HG03064 (cell line): ENCODE measurements around the gene CASP7.
"Not testable (repeated sequence)": the region's sequence is repeated elsewhere in the genome, so short reads cannot be mapped to it uniquely, and the experiment has no call there.

Experiments used
- ATAC-seq: cut with Tn5 transposase; IDR thresholded peaks from one replicate; pipeline ENCODE4 v1.9.1; 2021; ENCODE audit warnings: low read depth; ENCODE audit not compliant: unreplicated experiment

Gene CASP7

DNA sequence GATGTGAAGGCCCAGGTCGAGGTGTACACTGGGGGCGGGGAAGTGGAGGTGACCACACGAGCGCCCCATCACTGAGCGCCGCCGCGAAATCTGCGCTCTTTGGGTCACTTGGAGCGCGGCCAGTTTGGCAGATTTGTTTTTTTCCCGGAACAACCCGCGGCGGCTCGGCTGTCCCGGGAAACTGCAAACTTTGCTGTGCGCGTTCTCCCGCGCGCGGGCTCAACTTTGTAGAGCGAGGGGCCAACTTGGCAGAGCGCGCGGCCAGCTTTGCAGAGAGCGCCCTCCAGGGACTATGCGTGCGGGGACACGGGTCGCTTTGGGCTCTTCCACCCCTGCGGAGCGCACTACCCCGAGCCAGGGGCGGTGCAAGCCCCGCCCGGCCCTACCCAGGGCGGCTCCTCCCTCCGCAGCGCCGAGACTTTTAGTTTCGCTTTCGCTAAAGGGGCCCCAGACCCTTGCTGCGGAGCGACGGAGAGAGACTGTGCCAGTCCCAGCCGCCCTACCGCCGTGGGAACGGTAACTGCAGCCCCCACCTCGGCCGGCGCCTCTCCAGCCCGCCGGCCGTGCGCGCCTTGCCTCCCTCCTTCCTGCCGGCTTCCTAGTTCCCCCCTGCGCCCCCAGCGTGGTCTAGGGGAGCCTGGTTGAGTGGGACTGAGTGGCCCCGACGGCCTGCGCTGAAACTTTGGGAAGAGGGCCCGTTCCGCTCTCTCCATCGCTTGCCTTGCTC is at the start of gene CASP7:
Gene CASP7 (plus strand): TSS at position 450 of the 727 bp plus-strand sequence. CDS start 17,582 bp downstream, outside the sequence.
- ATAC-seq, result peak; percentile 57

DNA sequence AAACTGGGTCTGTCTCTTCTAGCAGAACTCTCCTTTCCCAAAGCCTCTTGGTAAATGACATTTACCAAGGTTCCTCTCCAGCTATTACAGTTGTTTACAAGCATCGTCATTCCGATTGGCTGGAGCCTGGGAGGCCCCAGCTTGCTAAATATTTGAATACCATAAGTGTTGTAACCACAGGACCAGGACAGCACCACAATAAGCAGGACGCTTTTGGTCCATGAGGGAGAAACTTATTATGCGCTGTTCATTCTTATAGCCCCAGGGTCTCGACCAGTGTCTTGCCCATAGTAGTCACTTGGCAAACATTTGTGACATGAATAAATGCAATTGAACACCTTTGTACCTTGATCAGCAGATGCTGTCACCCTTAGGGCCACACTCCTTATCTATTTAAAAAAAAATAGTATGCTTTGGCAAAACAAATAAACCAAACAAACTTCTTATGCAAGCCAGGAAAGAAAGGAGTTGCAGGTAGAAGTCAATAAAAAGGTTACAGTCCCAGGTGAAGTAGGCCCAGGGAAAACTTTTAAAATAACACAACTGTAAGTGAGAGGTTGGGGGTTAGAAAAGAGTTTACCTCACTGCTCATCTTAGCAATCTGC is 48.7 kb upstream of the CASP7 start:
- ATAC-seq, result no peak

DNA sequence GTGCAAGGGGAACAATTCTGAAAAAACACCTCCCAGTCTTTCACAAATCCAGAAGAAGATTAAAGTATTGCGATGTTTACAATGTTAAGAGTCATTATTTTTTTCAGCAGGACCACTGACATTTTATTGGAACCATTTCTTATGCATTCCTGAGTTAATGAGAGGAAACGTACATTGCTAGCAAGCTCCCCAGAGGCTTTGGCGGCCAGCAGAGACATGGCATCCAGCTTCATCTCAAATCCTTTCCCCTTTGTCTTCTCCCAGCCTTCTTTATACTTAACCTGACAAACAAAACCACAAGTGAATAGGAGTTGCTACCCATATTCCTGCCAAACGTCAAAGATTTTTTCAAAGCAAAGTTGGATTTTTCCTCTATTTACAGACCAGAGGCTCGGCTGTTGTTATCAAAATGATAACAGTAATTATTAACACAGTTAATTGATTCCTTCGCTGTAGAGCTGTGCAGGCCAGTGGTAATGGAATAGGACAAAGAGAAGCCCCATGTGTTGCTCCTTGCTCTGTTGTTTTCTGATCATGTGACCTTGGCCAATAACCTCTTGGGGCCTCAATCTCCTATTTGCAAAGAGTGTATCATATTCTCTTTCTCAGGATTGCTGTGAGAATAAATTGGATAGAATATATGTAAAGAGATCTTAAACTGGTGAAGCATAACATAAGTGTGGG is 47.9 kb upstream of the CASP7 start:
- no peak for ATAC-seq

DNA sequence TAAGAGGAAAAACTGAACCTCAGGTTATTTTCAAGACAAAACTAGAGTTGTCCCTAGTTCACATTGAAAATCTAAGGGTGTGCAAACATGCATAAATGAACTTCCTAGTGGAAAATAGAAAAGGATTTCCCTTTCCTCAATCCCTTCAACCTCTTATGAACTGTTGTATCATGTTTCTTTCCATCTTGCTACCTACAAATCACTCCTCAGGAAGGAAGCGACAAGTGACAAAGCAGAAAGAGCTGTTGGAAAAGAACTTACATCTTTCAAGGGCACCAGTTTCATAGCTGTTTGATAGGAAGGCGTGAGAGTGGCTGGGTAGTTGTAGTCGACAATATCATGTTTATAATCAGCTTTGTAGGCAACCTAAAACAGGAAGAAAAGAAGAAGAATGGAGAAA is 39.7 kb upstream of the CASP7 start:
- ATAC-seq, result no peak

DNA sequence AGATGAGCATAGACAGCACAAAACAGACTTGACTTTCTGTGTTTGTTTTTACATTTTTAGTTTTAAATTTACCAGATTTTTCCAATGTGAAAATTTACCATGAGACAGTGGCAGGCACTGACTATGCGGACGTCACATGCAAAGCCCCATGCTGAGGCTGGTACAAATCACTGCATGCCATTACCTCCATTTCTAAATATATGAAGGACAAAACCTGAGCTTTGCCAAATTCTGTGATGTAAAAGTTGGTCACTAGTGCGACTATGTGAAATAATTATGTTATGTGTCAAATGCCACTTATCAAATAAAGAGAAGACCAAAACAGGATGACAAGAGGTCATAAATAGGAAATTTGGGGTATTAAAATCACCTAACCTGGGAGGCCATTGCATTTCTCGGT is 38.0 kb upstream of the CASP7 start:
- ATAC-seq, result no peak

DNA sequence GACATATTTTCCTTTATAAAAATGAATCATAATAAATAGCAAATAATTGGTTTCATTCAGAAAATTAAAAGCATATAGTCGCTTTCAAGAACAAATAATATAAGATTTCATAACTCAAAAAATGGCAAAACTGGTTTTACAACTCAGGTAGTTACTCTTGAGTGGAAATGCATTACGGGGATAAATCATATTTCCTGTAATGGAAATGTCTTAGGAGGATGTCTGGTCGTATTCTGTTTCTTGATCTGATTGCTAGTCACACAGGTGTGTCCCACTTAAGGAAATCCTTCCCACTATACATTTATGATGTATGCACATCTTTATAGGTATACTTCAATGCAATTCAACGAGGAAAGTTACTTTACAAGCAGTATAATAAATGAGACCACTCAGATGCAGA is 36.5 kb upstream of the CASP7 start:
- no peak for ATAC-seq

DNA sequence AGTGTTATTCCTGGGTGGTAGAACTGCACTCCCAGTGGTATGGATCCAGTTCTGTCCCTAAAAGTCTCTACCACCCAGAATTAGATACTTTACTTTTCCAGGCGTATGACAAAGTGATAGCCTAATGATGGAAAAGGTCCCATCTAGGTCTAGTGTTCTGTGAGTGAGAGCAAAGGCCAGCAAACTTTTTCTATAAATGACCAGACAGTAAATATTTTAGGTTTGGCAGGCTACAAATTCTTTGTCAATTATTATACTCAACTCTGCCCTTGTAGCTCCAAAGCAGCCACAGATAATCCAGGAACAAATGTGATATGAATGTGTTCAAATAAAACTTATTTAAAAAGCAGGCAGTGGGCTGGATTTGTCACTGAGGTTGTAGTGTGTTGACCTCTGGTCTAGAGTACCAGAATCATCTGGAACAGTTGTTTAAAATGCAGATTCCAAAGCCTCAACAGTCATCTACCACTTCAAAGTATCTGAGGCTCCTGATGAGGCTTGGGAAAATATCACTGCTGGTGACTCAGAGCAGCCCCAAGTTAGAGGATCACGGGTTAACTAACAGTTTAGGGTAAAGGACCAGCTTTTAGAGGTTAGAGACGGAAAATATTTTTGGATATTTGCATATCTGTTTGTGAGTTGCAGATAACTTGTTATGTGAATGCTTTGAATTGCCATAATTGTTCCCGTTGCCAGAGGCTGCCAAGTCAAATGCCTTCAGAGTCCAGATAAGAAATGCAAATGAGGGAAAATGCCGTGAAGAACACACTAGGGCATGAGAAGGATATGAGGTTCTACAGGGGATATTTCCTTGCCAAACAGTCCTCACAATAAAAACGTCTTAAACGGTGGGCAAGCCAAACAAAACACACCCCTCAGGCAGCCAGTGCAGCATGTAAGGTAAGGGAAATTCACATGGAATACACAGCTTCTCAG is 35.3 kb upstream of the CASP7 start:
- ATAC-seq, result no peak

DNA sequence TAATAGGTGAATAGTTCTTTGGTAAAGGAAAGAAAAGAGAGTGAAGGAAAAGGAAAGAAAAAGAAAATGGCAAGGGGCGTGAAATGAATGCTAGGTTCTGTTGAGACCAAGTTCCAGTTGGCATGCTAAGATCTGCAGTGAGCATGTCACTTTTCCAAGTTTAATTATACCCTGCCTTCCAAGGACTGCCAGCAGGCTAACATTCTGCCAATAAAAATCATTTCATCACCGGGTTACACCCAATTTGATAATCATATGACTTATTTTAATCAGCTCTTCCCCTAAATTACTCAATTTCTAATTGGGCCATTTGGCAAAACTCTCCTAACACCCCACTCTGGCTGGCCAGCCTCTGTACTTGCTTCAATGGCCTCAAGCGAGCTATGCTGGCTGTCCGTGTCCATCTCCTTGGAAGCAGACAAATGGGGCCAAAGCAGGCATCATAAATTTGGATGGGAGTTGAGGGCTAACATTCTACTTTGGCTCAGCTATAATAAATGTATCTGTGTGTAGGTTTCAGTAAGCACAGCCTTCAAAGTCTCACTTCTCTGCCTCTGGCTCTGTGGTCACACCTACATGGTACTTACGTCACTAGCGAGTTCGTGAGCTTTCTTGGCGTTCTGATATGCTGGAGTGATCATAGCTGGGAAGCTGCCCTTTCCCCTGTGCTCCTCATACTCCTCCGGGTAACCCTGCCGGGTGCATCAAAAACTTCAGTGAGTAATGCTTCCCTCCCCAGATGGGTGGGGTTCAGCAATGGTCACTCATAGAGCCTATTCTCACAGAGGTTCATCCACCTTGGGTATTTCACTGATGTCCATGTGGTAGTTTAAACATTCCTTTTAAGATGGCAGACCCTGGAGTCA is 33.1 kb upstream of the CASP7 start:
- ATAC-seq, result no peak

DNA sequence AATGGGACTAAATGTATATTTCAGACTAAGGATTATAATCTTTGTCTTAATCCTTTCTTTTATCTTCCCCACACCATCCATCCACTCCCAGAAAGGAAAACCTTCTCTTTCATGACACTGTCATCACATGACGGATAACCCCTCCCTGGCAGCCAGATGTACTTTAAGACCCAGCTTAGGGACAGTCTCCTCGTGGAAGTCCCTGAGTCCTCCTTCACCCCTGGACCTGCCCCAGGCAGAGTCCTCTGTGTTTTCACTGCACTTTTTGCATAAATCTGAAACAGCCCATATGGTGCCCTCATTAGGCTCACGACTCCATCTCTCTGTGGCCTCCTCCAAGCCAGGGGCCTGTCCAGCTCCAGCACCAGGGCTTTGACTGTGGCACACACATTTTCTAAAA is 31.9 kb upstream of the CASP7 start:
- ATAC-seq, result no peak

DNA sequence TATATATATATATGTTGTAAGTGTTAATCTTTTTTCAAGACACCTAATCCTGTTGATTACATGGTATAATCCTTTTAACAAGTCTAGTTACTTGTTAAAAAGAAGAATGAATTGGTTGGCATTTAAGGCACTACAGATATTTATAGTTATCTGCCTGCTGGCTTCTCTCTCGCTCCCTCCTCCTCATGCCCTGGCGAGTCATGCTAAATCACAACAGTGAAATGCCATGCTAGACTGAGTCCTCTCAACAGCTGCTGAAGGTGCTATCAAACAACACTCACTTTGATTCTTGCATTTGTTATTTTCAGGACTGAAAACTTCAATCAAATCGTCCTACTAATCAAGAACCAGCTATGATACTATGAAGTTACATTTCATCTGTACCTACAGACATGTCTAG is 31.2 kb upstream of the CASP7 start:
- ATAC-seq, result no peak

DNA sequence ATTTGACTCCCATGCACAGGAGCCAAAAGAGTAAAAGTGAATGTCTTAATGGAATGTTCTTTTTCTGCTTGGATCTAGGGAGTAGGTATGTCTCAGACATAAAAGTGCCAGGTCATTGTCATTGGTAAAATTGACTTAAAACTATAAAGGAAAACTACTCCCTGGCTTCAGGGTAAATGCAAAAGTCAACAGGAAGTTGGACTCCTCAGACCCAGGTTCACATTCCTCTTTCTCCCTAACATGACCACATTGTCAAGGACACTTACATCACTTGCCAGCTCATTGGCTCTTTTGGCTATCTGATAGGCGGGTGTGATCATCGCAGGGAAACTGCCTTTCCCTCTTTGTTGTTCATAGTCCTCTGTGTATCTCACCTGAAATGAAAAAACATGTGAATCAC is 29.5 kb upstream of the CASP7 start:
- no peak for ATAC-seq

DNA sequence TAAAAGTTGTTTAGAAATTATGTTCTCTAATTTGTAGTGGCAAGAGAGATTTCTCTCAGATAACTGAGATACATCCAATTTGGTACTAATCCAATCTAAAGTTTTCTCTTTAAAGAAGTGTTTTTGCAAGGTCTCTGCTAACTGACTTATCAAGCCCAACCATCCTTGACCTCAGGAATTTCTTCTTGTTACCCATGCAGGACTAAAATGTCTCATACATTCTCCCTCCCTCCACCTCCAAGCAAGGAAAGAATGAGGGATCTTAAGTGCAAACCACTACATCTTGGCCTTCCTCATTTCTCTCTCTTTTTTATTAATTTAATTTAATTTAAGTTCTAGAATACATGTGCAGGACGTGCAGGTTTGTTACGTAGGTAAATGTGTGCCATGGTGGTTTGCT is 28.7 kb upstream of the CASP7 start:
- no peak for ATAC-seq

DNA sequence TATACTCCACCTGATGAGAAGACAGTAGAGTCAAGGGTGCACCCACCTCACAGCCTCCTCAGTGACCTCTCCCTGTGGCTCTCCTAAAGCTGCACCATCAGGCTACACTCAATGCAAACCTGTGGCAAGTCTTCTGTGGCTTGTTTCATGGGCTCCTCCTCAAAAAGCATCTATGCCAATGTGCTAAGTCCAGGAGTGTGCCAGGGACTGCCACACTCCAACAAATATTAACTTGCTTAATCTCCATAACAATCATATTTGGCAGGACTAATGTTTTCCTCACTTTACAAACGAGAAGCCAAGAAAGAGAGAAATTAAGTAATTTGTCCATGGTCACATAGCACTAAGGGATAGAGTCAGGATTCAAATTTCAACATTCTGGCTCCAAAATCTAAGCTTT is 27.8 kb upstream of the CASP7 start:
- ATAC-seq, result no peak

DNA sequence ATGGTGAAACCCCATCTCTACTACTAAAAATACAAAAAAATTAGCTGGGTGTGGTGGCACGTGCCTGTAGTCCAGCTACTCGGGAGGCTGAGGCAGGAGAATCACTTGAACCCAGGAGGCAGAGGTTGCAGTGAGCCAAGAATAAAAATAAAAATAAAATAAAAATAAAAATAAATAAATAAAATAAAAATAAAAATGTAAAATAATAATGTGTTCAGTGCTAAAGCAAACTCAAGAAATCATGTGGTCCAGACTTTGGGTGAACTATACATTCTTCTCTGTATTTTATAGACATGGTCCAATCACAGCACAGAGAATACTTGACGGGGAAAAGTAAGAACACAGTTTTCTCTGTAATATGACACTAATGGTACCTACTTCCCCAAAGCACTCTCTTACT is 27.3 kb upstream of the CASP7 start:
- not testable (repeated sequence) for ATAC-seq

DNA sequence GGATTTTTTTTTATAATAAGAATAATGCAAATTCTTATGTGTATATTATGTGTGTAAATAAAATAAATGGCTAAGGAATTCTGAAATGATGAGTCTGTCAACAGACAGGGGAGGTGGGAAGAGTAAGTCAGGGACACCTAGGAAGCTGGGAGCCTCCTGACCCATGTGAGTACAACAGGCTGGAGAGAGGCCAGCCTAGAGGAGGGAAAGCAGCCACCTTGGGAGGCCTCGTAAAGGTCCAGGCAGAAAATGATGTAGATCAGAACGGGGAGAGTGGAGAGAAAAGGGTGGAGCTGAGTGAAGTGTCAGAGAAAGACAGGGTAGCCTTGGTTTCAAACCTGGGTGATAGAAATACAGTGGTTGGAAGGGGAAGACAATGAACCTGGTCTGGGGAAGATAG is 22.8 kb upstream of the CASP7 start:
- no peak for ATAC-seq

DNA sequence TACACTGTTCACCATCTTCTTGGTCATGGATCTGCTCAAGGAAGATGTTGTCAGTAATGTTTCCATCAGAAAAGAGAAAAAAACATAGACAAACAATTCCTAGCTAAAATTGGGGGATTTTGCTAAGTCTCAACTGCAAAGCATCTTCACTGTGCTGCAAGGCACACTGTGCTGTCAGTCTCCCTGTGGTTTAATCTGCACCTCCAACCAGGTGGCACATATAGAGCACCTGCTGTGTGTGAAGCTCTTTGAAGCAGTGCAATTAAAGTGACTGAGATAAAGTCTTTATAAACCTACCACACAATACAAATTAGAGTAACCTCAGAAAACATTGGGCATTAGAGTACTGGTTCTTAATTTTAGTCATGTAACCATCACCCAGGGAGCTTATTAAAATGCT is 22.2 kb upstream of the CASP7 start:
- ATAC-seq, result no peak

DNA sequence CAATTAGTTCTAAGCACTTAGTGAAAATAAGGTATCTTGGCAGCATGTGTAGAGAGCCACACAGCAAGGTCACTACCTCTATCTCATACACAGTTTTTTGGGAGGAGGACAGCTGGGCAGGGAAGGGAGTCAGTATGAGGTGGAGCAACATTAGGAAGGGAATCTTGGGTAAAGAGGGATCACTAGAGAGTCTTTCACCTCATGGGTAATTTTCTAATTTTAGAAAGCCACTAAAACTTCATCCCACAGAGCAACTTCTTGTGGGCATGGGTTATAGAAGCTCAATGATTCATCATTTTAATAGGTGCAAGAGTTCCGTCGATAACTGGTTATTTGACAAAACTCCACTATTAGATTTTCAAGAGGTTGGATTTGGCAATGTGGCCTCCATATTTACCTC is 18.4 kb upstream of the CASP7 start:
- no peak for ATAC-seq

DNA sequence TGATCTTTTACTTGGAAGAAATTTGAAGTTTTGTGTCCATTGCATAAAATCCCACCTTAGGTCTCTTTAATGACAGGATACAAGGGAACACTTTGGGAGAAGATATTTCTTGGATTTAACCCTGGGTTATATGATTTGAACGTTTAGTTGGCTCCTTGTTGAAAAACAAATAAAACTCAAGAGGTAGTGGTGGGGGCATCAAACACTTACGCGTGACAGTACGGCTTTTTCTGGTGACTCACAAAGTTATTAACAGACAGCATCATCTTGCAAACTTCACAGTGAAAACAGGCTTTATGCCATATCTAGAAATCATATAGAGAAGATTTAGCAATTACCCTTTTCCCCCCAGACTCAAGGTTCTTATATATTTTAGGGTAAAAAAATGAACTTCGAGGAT is 16.6 kb upstream of the CASP7 start:
- no peak for ATAC-seq

DNA sequence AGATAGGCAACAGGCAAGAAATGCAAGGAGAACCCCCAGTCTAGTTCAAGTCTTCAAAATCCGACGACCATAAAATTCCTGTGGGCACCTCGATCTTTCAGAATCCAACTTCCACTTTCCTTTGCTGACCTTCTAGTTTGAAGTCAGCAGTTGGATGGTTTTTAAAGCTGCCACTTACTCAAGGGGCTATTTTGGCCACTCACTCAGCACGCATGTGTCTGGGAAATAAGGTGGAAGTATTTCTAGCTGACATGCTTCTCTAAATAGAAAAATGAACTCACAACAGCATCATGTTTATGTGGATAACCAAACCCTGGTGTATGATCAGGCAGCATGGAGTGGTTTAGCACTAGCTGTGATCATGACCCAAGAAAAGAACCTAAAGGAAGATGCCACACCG is 15.8 kb upstream of the CASP7 start, which contains the start of gene NRAP:
Gene NRAP (minus strand): TSS at position 134 of the 400 bp plus-strand sequence. CDS start 159 bp downstream, outside the sequence.
- ATAC-seq, result no peak

DNA sequence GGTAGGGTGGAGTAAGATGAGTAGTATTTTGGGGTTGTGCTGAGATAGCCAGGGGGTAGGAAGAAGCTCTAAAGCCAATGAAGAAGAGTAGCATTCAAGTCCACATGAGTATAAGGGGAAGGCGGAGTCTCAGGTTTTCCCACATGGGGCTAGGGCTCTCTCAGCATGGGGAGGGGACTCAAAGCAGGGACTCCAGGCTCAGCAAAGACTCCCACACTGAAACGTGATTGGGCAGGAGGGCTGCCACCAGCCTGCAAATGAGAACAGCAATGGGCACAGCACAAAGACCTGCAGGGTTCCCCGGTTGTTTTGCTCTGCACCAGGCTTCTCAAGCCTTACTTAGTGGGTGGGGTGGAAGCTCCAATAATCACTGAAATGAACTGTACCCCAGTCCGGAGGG is 14.4 kb upstream of the CASP7 start:
- no peak for ATAC-seq
